Endometrial microvascular endothelial cells (primary cell): Measurements from ENCODE around the gene DOK7. TPM values are rescaled to one million over a fixed set of nuclear protein-coding genes. Genes with fewer than 3 reads are reported as not detected.

Source experiments
- in situ Hi-C: cut with HindIII; loops from 2 replicates; pipeline ENCODE4 v1.10.0; 2017; ENCODE audit warnings: low sequenced_read_pairs, low pct_unique_long_range_greater_than_20kb; ENCODE audit errors: inconsistent ontology term
- total RNA-seq: library from RNA; depleted of rRNA; stranded (reverse); fragments of >200 nt; gene quantifications from one replicate; pipeline ENCODE4 v1.2.3, GENCODE V29; 2015; ENCODE audit errors: inconsistent ontology term

Gene DOK7
- total RNA-seq, 1 donor from 2014 or later: not detected

DNA sequence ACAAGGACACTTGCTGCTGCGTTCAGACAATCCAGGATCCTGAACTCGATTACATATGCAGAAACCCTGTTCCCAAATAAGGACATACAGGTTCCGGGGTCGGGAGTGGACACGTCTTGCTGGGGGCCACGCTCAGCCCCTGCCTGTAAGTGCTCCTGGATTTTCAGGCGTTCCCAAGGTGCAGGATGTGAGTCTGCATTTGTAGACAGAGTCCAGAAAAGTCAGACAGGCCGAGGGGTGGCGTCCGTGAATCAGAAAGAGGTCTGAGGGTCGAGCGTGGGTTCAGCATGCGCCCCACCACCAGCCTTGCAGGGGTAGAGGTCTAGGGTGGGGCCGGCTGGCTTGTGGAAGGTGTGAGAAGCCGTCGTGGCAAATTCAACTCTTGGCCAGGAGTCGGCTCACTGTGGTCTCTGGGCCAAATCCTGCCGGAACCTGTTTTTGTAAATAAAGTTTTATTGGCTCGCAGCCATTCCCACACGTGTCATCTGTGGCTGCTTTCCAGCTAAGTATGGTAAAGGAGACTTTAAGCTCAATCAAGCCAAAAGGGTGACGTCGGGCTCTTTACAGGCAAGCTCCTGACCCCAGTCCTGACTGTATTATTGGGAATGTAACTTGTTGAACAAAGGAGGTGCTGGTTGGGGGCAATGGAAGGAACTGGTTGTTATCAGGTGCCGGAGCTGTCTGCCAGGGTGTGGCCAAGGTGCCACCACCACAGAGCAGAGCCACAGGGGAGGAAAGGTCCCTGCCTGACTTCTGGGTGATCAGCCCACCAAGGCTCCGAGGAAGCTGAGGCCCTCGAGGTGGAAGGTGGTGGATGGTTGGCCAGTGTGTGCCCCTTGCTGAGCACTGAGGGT lies 7.4 kb downstream of the DOK7 start:
- in situ Hi-C loops: no loop called here

DNA sequence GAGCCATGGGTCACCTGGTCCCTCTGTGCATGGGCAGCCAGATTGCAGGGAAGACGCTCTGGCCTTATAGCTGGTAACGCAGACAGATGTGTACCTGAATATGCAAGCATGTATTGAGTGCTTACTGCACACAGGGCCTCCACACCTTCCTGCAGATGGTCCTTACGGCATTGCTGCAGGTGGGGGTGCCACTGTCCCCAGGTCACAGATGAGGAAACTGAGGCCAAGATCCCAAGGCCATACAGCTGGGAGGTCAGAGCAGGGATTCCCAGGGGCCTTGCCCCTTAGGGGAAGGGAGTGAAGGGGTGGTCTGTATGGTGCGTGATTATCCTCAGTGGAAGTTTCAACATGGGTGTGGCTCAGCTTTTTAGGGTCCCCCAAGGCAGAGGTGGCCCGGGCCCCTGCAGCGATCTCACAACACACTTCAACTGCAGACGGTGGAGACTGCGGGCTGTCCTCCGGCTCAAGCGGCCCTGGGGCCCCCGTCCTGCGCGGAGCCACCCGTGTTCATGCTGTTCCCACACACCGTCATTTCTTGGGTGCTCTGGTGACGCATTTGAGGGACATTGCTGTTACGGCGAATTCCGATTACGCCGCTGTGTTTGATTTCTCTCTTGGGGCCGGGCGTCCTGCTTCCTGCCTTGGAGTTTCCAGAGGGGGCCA lies 8.1 kb downstream of the DOK7 start:
- in situ Hi-C loops: no loop called here

DNA sequence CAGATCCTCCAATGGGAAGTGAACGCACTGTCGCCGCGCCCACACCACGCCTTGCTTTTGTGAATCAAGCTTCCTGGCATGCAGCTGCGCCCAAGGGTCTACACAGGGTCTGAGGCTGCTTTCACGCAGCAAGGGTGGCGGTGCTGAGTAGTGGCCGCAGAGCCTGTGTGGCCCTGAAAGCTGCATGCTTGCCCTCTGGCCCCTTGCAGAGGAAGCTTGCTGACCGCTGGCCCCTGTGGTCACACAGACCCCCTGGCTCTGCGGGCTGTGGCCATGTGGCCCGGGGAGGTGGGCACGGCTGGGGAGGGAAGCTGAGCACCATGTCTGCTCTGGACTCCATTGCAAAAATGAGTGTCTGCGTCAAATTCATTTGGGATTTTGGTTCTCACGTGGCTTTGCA lies 8.8 kb downstream of the DOK7 start:
- in situ Hi-C loops: no loop called here

DNA sequence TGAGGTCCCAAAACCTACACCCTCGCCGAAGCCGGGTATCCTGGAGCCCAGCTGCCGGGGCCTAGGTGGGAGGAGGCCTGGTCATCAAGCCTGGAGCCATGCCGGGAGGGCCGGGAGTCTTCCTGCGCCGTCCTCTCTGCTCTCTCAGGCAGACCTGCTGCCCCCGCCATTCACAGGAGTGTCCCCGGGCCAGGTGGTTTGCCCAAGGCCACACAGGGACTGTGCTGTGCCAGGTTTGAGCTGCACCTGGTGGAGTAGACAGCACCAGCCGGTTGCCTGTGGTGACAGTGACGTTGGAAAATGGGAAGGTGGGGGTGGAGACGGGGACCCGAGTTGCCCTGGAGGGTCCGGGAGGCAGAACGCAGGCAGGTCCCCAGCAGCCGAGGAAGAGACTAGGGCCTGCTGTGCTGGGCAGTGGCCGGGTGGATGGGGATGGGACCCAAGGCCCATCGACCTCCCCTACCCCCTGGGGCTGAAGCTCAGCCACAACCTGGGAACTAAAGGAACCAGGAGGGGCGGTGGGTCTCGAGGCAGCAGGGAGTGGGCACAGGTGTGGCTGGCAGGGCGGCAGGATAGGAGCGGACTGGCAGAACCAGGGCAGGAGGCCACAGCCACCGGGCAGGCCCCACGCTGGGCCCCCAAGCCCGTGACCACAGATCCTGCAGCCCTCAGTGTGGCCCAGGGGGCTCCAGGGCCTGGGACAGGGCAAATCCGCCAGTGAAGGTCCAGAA lies 9.5 kb downstream of the DOK7 start:
- in situ Hi-C loops: no loop called here

DNA sequence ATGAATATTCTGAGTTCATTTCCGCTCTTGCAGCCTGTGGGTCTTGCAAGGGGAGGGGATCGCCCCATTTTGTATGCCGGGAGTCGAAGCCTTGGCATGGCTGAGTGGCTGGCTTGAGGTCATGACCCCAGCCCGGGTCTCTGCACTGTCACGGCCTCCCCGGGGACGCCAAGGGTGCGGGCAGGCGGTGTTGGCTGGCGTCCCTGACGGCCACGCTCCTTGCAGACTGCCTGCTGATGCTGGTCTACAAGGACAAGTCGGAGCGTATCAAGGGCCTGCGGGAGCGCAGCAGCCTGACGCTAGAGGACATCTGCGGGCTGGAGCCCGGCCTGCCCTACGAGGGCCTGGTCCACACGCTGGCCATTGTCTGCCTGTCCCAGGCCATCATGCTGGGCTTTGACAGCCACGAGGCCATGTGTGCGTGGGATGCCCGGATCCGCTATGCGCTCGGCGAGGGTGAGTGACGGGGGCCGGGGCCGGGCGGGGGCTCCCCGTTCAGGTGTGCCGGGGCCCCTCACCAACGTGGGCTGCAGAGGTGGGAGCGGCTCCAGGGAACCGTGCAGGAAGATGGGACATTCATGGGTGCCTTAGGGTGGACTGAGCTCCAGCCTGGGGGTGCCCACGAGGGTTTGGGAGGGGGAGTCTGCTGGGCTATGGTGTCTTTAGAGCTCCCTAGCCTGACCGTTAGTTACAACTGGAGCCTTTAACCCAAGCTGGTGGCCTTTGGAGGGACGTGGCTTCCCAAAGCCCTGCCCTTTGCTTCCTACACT lies 10.3 kb downstream of the DOK7 start:
- in situ Hi-C loops: no loop called here

DNA sequence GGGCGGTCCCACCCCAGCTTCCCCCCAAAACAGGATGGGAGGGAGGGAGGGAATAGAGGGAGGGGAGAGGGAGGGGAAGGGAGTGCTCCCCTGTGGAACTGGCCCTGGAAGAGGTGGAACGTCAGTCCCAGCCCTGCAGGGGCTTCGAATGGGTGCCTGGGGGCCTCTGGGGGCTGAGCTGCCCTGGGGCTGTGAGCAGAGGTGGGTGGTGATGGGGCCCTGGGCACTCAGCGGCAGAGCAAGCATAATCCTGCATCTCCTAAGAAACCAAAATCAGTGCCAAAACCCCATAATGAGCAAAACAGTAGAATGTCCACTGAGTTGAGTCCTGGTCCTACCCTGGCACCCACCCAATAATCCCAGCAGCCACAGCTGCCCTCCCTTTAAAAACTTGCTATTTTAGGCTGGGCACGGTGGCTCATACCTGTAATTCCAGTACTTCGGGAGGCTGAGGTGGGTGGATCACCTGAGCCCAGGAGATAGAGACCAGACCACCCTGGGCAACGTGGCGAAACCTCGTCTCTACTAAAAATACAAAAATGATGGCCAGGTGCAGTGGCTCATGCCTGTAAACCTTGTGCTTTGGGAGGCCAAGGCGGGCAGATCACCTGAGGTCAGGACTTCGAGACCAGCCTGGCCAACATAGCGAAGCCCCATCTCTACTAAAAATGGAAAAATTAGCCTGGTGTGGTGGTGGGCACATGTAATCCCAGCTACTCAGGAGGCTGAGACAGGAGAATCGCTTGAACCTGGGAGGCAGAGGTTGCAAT lies 11.1 kb downstream of the DOK7 start:
- in situ Hi-C loops: no loop called here

DNA sequence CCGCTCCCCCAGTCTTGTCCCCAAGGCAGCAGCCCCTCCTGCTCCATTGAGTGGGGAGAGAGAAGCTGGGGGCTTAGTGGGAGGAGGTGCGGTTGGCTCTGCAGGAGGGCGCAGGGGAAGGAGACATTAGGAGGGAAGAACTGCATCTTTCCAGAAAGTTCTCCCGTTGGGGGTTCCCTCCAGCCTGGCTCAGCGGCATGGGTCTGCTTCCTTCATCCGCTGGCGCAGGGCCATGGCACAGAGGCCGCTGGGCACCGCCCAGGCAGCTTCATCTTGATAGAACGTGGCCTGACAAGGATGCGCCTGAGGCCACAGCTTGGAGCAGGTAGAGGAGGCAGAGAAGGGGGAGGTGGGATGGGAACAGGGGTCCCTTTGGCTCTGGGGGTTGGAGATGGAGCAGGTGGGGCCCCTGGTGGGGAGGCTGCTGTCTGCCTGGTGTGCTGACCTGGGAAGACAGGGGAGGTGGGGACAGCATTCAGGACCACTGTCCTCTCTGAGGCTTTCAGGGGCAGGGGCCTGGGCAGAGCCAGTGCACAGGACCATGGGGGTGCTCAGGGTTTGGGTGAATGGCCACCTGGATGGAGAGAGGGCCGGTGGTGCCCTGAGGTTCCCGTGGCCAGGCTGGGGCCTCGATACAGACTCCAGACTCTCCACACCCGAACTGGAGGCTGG lies 12.1 kb downstream of the DOK7 start:
- in situ Hi-C loops: no loop called here

DNA sequence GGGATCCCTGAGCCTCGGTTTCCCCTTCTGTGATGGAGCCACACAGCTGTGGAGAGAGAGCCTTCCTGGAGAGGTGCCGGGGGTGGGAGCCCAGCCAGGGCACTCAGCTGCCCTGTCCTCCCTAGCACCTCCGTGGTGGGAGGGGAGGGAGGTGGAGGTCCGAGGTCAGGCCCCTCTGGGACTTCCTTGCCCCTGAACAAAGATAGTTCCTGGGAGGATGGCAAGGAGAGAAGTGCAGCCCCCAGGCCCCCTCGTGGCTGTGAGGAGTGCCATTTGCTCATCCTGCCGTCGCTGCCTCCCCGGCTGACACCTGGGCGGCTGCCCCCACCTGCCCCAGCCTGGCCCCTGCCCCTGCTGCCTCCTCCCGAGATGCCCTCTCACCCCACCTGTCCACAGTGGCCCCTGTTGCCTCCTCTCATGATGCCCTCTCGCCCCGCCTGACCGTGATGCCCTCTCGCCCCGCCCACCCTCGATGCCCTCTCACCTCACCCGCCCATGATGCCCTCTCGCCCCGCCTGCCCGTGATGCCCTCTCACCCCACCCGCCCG lies 12.7 kb downstream of the DOK7 start:
- in situ Hi-C loops: no loop called here

DNA sequence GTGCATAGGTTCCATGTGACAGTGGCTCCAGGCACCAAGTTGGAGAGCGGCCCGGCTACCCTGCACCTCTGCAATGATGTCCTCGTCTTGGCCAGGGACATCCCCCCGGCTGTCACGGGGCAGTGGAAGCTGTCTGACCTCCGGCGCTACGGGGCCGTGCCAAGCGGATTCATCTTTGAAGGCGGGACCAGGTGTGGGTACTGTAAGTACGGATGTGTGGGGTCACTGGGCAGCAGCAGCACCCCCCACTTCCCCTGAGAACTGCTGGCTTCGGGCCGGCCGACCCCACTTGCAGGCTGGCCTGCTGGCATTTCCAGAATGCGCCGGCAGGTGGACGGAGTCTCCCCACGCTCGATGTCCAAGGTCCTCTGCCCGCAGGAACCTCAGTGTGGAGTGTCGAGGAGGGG lies 13.2 kb downstream of the DOK7 start:
- in situ Hi-C loops: no loop called here

DNA sequence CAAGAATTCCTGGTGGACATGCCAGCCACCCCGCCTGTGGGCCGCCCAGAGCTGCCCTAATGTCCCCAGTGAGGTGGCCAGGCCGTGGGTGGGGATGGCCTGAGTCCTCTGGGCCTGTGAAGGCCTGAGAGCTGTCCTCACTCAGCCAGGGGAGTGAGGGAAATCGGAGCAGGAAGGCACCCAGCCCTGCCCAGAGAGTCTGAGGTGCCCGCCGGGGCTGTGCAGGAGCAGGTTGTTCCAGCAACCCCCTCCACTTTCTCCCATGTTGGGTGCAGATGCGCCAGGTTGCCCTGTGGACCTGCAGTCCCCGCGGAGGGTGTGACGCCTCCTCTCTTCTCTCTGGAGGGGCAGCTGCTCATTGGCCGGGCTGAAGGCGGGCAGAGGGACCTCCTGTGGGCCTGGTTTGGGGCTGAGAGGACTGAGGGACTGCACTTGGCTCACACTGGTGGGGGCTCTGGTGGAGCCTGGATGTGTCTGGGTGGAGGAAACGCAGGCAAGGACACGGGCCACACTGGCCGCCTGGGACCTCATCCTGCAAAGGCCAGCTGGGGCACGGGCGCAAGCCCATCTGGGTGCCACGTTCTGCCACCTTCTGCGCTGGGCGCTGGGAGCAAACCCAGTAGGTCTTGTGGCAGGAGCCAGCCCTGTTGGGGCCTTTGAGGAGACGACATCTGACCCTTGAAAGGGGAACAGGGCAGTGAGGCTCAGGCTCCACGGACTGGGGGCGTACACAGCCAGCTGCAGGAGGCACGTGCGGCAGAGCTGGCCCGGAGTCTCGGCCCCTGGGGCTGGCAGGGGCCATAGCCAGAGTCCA lies 14.0 kb downstream of the DOK7 start:
- in situ Hi-C loops: no loop called here

DNA sequence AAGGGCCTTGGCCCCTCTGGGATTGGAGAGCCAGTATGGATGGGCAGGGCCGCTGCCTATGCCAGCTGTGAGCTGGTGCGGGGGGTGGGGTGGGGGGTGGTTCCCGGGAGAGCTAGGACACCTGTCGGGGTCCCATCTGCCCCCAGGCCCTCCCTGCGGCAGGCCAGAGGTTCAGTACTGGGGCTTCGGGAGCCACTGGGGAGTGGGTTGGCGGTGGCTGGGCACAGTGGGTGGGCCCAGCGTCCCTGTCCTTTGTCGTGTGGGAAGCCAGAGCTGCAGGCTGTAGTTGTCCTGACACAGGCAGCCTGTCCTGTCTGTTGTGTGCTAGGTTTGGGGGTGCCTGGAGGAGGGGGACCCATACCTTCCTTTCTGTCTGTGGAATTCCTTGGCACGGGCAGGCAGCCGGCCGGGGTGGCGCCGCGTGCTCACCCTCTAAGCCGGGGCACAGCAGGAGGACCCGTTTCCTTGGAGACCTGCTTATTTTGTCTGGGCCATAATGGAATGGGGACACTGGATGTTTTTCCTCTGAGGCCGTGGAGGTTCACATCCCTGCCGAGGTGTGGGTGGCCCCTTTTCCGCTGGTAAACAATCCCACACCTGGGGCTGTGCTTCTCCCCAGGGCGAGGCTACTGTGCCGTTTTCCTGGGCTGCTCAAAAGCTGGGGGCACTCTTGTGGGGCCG lies 14.8 kb downstream of the DOK7 start:
- in situ Hi-C loops: no loop called here

DNA sequence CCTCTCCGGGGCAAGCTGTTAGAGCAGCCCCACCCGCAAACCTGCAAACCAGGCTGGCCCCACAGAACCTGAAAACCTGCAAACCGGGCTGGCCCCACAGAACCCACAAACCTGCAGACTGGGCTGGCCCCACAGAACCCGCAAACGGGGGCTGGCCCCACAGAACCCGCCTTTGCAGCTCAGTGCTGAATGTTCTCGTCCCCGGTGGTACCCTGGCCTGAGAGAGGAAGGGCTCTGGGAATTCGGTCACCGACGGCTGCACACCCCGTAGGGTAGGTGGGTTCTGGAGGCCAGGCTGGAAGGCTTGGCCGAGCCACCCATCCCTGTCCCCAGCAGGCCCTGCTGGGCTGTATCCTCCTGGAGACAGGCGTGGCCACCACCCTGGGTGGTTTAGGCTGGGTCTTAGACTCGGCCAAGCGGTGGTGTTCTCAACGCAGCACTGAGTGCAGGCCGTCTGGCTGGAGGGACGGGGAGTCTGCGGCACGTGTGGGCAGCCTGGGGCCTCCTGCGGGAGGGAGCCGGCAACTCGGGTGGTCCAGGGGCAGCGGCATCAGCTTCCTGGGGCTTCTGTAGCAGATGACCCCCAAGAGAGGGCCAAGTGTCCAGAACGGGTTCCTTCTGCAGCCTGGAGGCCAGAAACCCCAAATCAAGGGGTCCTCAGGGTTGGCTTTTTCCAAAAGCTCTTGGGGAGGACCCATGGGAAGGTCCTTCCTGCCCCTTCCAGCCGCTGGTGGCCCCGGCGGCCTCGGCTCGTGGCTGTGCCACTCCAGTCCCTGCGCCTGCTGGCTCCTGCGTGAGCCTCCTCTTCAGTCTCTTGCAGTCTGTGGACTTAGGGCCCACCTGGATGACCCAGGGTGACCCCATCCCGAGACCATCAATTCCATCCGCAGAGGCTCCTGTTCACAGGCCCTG lies 15.6 kb downstream of the DOK7 start:
- in situ Hi-C loops: no loop called here

DNA sequence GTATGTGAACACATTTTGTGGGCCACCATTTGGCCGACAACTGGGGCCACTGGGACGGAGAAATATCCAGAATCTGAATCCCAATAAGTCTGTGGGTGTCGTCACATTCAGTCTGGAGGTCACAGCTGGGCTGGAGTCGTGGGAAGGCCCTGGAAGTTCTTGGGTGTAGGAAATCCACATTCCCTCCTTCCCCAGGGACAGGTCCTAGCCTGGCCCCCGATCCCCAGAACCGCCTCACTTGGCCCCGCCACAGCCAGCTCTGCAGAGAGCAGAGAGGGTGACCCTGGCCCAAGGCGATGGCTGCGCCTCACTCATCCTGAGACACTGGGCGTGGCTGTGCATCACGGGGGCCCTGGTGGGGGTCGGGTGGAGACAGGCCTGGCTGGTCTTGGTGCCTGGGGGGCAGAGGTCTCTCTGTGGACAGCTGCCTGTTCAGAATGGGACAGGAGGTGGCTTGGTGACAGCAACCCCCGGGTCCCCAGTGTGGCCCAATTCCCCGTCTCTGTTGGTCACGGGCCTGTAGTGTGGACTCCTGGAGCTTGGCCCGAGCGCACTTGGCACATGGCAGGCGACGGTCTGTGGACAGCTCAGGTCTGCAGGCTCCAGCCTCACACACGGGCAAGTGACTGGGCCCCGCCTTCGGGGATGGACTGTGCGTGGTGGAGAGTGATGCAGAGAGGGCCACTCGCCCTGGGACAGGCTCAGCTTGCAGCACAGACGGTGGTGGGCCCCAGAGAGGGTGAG lies 16.4 kb downstream of the DOK7 start:
- in situ Hi-C loops: no loop called here

DNA sequence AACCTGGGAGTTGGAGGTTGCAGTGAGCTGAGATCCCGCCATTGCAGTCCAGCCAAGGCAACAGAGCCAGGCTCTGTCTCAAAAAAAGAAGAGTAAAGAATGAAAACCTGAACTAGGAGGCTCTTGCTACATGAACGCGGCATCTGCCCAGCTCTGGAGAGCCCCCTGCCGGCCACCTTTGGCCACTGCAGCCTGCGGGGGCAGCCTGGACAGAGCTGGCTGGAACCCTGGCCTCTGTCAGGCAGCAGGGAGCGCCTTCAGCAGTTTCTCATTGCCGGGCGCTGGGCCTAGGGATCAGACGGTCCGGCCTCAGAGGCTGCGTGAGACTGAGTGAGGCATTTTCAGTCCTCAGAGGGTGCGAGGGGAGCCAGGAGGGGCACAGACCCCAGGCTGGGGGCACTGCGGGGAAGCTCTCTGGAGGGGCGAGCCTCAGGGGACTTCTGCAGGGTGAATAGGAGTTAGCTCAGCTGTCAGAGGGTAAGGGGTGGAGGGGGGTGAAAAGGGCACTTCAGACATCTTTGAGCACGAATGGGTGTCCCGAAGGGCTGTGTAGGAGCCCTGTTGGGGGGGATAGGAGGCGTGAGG lies 17.5 kb downstream of the DOK7 start:
- in situ Hi-C loops: no loop called here
